Stimulated activated CD4-positive, alpha-beta T cell treated with anti-CD3 and anti-CD28 coated beads, Interleukin-1b, Interleukin-23, amount 100 ng/mL, for 1 hour (primary cell): ENCODE results near the gene FGD5.

ENCODE experiments used
- DNase-seq, 2 donors: peaks; one replicate each; pipeline ENCODE4 v3.0.0-alpha.2; 2020; ENCODE audit warnings: low read depth in 2 of 2

Gene FGD5

GRCh38 chr3:14789640-14790285, 29.0 kb upstream of the FGD5 start:
- no peak for DNase-seq

DNA sequence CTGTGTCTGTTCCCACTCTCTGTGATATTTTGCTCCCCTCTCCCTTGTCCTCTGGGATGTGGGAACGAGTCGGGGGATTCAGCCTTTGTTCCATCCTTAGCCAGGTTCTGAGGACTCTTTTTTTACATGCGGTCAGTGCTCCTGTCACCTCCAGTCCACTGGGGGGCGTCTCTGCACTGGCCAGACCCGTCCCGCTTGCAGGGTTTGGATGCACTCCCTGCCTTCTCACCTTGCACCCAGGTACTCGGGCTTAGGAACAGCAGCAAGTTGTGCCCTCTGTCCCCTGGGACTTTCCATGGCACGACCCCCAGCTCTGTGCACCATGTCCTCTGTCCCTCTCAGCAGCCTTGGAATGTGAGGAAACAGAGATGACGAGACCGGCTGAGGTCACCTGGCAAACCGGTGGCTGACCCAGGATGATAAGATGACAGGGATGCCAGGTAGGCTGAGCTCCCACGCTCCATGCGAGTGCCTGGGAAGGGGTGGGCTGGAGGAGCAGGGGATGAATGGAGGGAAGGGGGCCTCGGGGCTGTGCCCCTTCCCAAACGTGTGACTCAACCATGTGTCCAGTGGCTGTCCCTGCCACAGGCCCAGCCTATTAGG, 27.3 kb upstream of the FGD5 start:
- DNase-seq: no peak

GRCh38 chr3:14792691-14793121, 26.1 kb upstream of the FGD5 start:
- DNase-seq: no peak

DNA sequence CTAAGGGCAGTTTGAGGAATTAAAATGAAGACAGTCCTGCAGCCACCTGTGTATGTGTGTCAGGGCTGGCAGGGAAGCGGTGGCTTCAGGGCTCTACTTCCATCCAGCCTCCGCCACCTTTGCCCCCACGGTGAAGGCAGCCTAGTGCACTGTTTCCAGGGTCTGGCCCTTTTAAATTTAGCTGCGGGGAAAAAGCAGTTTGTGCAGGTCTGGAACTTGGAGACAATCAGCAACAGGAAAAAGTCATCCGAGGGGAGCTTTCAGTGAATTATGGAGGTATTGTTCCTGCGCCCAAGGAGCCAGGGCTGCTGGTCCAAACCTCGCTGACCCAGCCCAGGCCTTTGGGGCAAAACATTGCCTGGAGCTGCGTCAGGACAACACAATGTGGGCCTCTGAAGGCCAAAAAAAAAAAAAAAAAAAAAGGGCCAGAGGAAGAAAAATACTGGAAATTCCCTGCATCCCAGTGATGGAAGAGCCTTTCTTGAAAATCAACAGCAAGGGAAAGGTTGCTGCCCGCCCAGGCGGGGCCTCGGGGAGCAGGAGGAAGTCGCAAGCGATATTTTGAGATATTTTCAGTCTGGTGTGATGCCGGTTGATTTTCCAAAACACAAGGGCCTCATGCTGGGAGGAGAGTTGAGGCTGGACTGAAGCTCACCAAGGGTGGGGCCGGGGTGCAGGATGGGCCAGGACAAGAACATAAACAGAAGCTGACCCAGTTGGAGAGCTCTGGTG, 25.5 kb upstream of the FGD5 start:
- DNase-seq: no peak

DNA sequence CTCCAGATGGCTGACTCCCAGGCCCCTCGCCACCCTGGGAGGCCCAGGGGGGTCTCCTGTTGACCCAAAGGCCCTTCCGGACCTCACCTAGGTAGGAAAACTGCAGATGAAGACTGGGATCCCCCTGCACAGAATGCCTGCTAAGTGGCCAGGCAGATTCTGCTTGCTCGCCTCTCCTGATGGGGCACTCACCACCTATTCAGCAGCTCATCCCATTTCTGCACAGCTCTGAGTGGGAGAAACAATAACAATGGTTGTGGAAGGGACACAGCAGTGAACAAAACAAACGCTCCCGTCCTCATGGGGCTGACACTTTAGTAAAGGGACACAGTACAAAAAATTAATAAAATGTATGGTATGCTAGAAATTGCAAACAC, 24.9 kb upstream of the FGD5 start:
- DNase-seq: no peak

DNA sequence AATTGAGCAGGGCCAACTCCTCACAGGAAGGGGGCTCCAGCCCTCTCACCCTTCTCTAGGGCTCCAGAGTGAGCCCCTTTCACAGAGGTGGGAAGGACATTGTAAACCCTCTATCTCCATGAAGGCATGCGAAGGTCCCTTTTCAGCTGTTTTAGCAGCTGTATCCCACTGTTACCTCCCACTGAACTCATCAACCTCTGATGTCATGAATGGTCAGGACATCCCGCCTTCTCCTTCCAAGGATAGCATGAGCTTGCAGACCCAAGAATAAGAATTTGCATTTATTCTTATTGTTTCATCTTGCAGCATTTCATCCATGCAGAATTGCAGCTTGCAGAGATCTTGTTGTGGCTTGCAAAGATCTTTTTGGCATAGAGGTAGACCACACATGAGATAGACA, 24.3 kb upstream of the FGD5 start:
- no peak for DNase-seq

DNA sequence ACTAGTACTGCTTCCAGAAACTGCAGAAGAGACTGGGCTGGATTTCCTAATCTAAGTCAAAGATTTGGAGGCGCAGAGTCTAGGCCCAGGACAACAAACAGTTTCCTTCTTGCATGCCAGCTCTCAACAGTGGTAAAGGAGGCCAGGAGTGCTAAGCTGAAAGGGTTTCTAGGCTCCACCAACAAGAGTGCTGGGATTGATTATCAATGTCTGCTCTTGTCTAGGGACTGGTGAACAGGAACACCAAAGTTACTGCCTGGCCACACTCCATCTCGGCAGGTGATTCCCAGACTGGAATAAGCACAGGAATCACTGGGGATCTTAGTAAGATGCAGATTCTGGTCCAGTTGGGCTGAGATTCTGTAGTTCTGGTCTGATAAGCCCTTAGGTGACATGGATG, 22.8 kb upstream of the FGD5 start:
- DNase-seq: no peak

GRCh38 chr3:14796403-14797077, 22.2 kb upstream of the FGD5 start:
- DNase-seq: no peak

DNA sequence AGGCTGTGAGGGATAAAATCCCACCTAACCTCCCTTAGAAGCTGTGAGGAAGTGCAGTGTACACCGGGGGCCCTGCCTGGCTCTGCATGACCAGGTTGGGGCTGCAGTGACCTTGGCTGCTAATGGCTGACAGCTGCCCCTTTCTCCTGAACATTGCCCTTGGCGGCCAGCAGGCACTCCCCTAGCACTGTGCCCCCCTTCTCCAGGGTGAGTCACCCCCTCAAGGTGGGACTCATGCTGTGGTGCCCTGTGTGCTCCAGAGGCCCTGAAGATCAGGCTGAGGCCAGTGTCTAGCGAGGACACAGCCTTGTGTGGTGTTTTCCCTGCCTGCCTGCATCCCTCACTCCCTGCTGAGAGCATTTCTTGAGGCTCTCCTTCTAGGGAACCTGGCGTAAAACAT, 21.0 kb upstream of the FGD5 start:
- no peak for DNase-seq

GRCh38 chr3:14798231-14798630, 20.5 kb upstream of the FGD5 start:
- no peak for DNase-seq

- no peak for DNase-seq
Measured at GRCh38 chr3:14799146-14799545, 19.6 kb upstream of the FGD5 start.

- no peak for DNase-seq
Measured at GRCh38 chr3:14801031-14801430, 17.7 kb upstream of the FGD5 start.

DNA sequence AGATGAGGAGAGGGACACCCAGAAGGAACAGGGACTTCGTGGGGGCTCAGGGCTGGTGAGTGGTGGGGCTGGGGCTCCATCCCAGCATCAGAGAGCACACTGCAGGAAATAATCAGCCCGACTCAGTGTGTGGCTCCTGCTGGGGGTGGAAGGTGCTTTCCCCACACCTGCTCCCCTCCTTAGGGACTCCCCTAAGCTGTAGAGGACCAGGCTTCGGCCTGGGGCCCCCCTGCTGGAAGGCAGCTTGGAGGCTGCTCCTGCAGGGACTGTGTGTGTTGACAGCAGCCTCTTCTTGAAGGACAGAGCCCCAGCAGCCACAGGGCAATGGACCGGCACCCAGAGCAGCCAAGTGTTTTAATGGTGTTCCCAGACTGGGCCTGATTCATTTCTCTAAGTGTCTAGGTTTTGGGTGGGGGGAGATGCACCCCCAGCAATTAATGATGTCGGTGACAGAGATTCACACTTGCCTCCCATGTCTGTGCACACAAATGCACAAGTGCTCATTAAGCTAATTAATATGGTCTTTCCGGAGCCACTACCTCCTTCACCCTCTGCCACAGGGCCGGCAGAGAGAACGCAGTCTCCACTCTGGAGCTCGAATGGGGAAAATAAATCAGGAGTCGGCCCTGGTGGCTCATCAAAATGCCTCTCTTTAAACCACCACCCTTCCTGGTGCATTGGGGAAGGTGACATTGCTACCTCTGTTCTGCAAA, 16.9 kb upstream of the FGD5 start:
- no peak for DNase-seq

GRCh38 chr3:14802381-14802731, 16.4 kb upstream of the FGD5 start:
- DNase-seq: no peak

GRCh38 chr3:14803101-14803980, 15.4 kb upstream of the FGD5 start:
- no peak for DNase-seq

GRCh38 chr3:14803981-14804834, 14.6 kb upstream of the FGD5 start:
- no peak for DNase-seq

GRCh38 chr3:14804835-14805780, 13.7 kb upstream of the FGD5 start:
- DNase-seq: no peak

- DNase-seq: no peak
Measured at GRCh38 chr3:14805961-14806537, 12.7 kb upstream of the FGD5 start.
